Measurements from ENCODE around the gene BRINP3. TPM values are rescaled to one million over a fixed set of nuclear protein-coding genes. Genes with fewer than 3 reads are reported as not detected.

BRINP3 gene
- total and polyA plus RNA-seq, 2 donors (not counting 3 experiments of a cell fraction or from before 2014, with no cell fraction given): not detected

DNA sequence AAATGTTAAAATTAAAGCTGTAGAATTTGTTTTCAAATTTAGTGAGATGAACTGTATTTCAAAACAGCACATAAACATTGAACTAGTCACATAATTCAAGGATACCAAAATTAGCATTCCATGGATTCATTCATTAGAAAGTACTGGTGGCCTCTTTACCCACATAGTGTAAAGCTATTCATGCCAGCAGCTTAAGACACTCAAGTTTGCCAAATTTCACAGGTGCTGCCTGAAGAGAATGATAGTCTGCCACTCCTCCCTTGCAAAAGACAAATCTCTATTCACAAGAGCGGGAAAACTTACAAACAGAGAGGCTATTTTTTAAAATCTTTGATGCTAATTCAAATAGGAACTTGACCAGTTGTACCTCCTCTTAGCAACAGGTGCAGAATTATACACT is 337.0 kb downstream of the BRINP3 start:
- no TSS peak for BruUV-seq (replicated peaks)
- no peak overlapping the region for H3K27ac ChIP-seq (ENCODE audit: insufficient read depth, low read depth, low read length)
- ChIA-PET POLR2A (no interaction called here), CTCF (no interaction called here)
- intact Hi-C loops (cut with micrococcal nuclease): no loop called here
- H3K9ac ChIP-seq (replicated peaks; ENCODE audit: extremely low read depth, insufficient read depth, low read length): no peak overlapping the region
- no peaks in the 10 kb centered on the region for H3K79me2 ChIP-seq (ENCODE audit: control insufficient read depth, insufficient read depth, low read length)
- dilution Hi-C loops (cut with MboI; ENCODE audit: extremely low pct_ligation_motif_present, low sequenced_read_pairs): no loop called here
- no peak overlapping the region for H3K4me3 ChIP-seq (replicated peaks in 1 of 3; ENCODE audit: insufficient read depth in 1 of 3, low read depth in 1 of 3, low read length in 3 of 3)
- H3K36me3 ChIP-seq (ENCODE audit: control insufficient read depth in 2 of 2, extremely low read depth in 1 of 2, insufficient read depth in 2 of 2, low read length in 2 of 2): no peaks in the 10 kb centered on the region
- no peaks in the 10 kb centered on the region for H3K9me1 ChIP-seq (replicated peaks; ENCODE audit: control insufficient read depth, extremely low read depth, insufficient read depth, low read length)
- no peak for DNase-seq (ENCODE audit: low read depth, low spot score)
- no peaks in the 10 kb centered on the region for H3K4me1 ChIP-seq (ENCODE audit: control insufficient read depth, extremely low read depth, insufficient read depth, low read length)
- TF ChIP-seq EZH2 (IDR thresholded peaks at IDR 0.05; ENCODE audit: borderline replicate concordance, low read depth, low read length, severe bottlenecking): no peak
- TF ChIP-seq, protein P1, sequence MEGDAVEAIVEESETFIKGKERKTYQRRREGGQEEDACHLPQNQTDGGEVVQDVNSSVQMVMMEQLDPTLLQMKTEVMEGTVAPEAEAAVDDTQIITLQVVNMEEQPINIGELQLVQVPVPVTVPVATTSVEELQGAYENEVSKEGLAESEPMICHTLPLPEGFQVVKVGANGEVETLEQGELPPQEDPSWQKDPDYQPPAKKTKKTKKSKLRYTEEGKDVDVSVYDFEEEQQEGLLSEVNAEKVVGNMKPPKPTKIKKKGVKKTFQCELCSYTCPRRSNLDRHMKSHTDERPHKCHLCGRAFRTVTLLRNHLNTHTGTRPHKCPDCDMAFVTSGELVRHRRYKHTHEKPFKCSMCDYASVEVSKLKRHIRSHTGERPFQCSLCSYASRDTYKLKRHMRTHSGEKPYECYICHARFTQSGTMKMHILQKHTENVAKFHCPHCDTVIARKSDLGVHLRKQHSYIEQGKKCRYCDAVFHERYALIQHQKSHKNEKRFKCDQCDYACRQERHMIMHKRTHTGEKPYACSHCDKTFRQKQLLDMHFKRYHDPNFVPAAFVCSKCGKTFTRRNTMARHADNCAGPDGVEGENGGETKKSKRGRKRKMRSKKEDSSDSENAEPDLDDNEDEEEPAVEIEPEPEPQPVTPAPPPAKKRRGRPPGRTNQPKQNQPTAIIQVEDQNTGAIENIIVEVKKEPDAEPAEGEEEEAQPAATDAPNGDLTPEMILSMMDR (IDR thresholded peaks at IDR 0.05; ENCODE audit: extremely low read depth in 1 of 2, insufficient read depth in 1 of 2, low read depth in 1 of 2, low read length in 2 of 2): no peak
- no peak for TF ChIP-seq MYC (IDR thresholded peaks at IDR 0.05; ENCODE audit: low read depth, low read length)
- TF ChIP-seq POLR2AphosphoS5 (IDR thresholded peaks at IDR 0.05; ENCODE audit: insufficient read depth, low read depth, low read length): no peak
- H4K20me1 ChIP-seq (replicated peaks; ENCODE audit: control insufficient read depth, extremely low read depth, insufficient read depth, low read length): no peaks in the 10 kb centered on the region
- no peak overlapping the region for H2AFZ ChIP-seq (ENCODE audit: low read depth, low read length)
- no peak for FAIRE-seq
- no peaks in the 10 kb centered on the region for H3K9me3 ChIP-seq (replicated peaks; ENCODE audit: control insufficient read depth, insufficient read depth, low read length)
- H3K27me3 ChIP-seq (ENCODE audit: control insufficient read depth in 2 of 2, insufficient read depth in 2 of 2, low read length in 2 of 2): no peaks in the 10 kb centered on the region
- H3K4me2 ChIP-seq (ENCODE audit: insufficient read depth, low read length): no peak overlapping the region

DNA sequence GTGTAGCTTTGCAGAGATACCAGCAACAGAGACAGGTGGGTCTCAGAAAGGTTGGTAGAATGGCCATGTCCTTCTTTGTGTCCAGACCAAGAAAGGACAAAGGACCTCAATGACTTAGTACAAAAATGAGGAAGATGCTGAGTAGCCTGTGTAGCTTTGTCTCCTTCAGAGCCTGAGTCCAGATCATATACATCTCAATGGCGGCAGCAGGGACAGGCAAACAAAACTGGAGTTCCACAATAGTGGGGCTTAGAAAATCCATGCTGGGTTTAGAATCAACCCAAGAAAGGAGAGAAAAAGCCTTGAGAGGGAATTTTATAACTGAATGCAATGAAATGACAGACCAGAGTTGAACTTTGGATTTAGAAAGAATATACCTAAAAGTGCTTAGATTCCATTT is 339.0 kb downstream of the BRINP3 start:
- no peak for FAIRE-seq
- no peak for DNase-seq (ENCODE audit: low read depth, low spot score)
- intact Hi-C loops (cut with micrococcal nuclease) (no loop called here), dilution Hi-C loops (cut with MboI; ENCODE audit: extremely low pct_ligation_motif_present, low sequenced_read_pairs) (no loop called here)
- Histone ChIP-seq H3K9ac (replicated peaks; ENCODE audit: extremely low read depth, insufficient read depth, low read length) (no peak overlapping the region), H3K4me3 (replicated peaks in 1 of 3; ENCODE audit: insufficient read depth in 1 of 3, low read depth in 1 of 3, low read length in 3 of 3) (no peak overlapping the region), H3K9me3 (replicated peaks; ENCODE audit: control insufficient read depth, insufficient read depth, low read length) (no peaks in the 10 kb centered on the region), H3K79me2 (ENCODE audit: control insufficient read depth, insufficient read depth, low read length) (no peaks in the 10 kb centered on the region), H3K4me1 (ENCODE audit: control insufficient read depth, extremely low read depth, insufficient read depth, low read length) (no peaks in the 10 kb centered on the region), H3K27me3 (ENCODE audit: control insufficient read depth in 2 of 2, insufficient read depth in 2 of 2, low read length in 2 of 2) (no peaks in the 10 kb centered on the region), H3K9me1 (replicated peaks; ENCODE audit: control insufficient read depth, extremely low read depth, insufficient read depth, low read length) (no peaks in the 10 kb centered on the region), H4K20me1 (replicated peaks; ENCODE audit: control insufficient read depth, extremely low read depth, insufficient read depth, low read length) (no peaks in the 10 kb centered on the region), H3K36me3 (ENCODE audit: control insufficient read depth in 2 of 2, extremely low read depth in 1 of 2, insufficient read depth in 2 of 2, low read length in 2 of 2) (no peaks in the 10 kb centered on the region), H2AFZ (ENCODE audit: low read depth, low read length) (no peak overlapping the region), H3K27ac (ENCODE audit: insufficient read depth, low read depth, low read length) (no peak overlapping the region), H3K4me2 (ENCODE audit: insufficient read depth, low read length) (no peak overlapping the region)
- ChIA-PET POLR2A (no interaction called here), CTCF (no interaction called here)
- no TSS peak for BruUV-seq (replicated peaks)
- TF ChIP-seq, protein P1 (IDR thresholded peaks at IDR 0.05; ENCODE audit: extremely low read depth in 1 of 2, insufficient read depth in 1 of 2, low read depth in 1 of 2, low read length in 2 of 2): no peak
- TF ChIP-seq GATA2 (IDR thresholded peaks at IDR 0.05; ENCODE audit: insufficient read depth, insufficient read length, low read depth, low read length) (no peak), POLR2AphosphoS5 (IDR thresholded peaks at IDR 0.05; ENCODE audit: insufficient read depth, low read depth, low read length) (no peak), JUN (IDR thresholded peaks at IDR 0.05; ENCODE audit: borderline replicate concordance, insufficient read depth, insufficient read length, low read depth) (no peak), FOS (IDR thresholded peaks at IDR 0.05; ENCODE audit: borderline replicate concordance, insufficient read depth, low read length) (no peak), MYC (IDR thresholded peaks at IDR 0.05; ENCODE audit: low read depth, low read length) (no peak), POLR2A (IDR thresholded peaks at IDR 0.05; ENCODE audit: low read depth, low read length) (no peak), EZH2 (IDR thresholded peaks at IDR 0.05; ENCODE audit: borderline replicate concordance, low read depth, low read length, severe bottlenecking) (no peak)
- TF ChIP-seq, protein P2, sequence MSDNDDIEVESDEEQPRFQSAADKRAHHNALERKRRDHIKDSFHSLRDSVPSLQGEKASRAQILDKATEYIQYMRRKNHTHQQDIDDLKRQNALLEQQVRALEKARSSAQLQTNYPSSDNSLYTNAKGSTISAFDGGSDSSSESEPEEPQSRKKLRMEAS (IDR thresholded peaks at IDR 0.05; ENCODE audit: insufficient read depth, insufficient read length): no peak

Measured in endothelial cell of umbilical vein (primary cell).